Measurements from ENCODE around the gene FZR1.

FZR1 gene

DNA sequence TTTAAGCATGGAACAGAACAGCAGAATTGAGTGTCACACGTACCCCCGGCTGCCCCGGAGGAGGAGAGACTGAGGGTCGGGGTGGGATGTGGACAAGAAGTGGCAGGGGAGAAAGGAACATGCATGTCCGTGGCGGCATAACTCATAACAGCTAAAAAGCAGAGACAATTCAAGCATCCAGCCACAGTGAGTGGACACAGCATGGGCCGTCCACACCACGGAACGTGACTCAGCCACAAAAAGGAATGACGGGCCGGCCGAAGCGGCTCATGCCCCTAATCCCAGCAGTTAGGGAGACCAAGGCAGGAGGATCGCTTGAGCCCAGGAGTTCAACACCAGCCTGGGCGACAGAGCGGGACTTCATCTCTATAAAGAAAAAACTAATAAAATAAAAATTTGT, 13.2 kb upstream of the FZR1 start:
- DNase-seq (ENCODE audit: low spot score): no peak
- H3K27ac ChIP-seq: 0 out of 2 replicates have a peak overlapping the region, but pooled peaks have one; percentile 2
- CTCF ChIA-PET: no interaction called here
- POLR2A ChIA-PET (ENCODE audit: low non-redundant PET): no interaction called here
- TF ChIP-seq, protein P1, sequence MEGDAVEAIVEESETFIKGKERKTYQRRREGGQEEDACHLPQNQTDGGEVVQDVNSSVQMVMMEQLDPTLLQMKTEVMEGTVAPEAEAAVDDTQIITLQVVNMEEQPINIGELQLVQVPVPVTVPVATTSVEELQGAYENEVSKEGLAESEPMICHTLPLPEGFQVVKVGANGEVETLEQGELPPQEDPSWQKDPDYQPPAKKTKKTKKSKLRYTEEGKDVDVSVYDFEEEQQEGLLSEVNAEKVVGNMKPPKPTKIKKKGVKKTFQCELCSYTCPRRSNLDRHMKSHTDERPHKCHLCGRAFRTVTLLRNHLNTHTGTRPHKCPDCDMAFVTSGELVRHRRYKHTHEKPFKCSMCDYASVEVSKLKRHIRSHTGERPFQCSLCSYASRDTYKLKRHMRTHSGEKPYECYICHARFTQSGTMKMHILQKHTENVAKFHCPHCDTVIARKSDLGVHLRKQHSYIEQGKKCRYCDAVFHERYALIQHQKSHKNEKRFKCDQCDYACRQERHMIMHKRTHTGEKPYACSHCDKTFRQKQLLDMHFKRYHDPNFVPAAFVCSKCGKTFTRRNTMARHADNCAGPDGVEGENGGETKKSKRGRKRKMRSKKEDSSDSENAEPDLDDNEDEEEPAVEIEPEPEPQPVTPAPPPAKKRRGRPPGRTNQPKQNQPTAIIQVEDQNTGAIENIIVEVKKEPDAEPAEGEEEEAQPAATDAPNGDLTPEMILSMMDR (conservative IDR thresholded peaks at IDR 0.05; ENCODE audit: low read depth): no peak

DNA sequence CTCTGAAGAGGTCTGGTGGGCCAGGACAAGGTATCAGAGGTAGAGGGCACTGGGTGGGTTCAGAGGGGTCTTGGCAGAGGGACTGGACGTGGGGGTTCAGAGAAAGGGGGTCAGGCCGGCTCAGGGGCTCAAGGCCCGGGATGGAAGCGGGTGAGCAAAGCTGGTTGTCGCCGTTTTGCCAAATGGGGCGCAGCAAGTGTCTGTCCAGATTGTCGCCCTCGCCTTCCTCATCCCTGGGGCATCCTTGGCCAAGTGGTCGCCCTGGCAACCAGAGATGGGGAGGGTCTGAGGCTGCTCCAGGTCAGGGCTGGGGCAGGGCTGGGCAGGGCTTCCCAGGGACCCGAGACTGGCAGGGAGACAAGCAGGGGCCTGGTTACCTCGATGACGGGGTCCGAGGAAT, 12.5 kb upstream of the FZR1 start:
- 0 out of 2 replicates have a peak overlapping the region, but pooled peaks have one; percentile 2 for H3K27ac ChIP-seq
- TF ChIP-seq, protein P1 (conservative IDR thresholded peaks at IDR 0.05; ENCODE audit: low read depth): no peak
- ChIA-PET CTCF (interaction anchor here (0.6 kb wide), 1 partner anchor 65 kb away, joined by 3 read pairs; no protein-coding TSS in a partner anchor), POLR2A (ENCODE audit: low non-redundant PET) (no interaction called here)
- DNase-seq (ENCODE audit: low spot score): no peak

DNA sequence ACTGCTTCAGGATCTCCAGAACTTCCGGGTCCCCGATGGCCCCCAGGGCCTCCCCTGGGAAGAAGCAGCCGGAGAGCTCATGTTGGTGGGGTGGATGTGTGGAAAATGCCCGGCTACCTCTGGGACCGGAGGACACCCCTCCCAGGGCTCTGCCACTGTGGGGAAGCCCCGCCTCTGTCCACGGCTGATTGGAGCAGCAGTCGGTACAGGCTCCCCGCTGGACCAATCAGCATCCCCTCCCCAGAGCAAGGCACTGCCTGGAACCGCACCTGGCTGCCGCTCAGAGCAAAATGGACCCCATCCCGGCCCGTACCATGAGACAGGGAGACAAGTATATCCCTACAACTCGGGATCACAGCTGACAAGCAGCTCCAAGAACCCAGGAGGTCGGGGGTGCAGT, 12.1 kb upstream of the FZR1 start:
- no peak overlapping the region for H3K27ac ChIP-seq
- TF ChIP-seq, protein P1 (conservative IDR thresholded peaks at IDR 0.05; ENCODE audit: low read depth): no peak
- peak; percentile 59 for DNase-seq (ENCODE audit: low spot score)
- ChIA-PET CTCF (interaction anchor here (0.6 kb wide), 1 partner anchor 65 kb away, joined by 3 read pairs; no protein-coding TSS in a partner anchor), POLR2A (ENCODE audit: low non-redundant PET) (no interaction called here)

DNA sequence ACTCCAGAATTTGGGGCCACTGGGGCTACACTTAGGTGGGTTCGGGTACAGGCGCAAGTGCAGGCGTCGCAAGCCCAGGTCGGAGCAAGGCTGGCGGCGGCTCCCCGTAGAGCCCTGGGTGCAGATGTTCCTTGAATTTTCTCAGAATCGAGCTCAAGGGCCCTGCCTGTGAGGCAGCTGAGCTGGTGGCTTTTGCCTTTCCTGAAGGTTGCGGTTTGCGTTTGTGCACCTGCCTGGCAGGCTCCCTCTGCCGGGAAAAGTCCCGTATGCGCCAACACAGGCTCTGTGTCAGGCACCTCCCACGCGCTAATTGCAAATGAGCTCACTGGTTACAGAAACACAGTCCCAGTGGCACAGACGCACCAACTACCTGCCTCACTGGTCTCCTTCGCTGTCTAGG, 11.6 kb upstream of the FZR1 start:
- H3K27ac ChIP-seq: no peak overlapping the region
- POLR2A ChIA-PET (ENCODE audit: low non-redundant PET): no interaction called here
- TF ChIP-seq, protein P1 (conservative IDR thresholded peaks at IDR 0.05; ENCODE audit: low read depth): no peak
- no peak for DNase-seq (ENCODE audit: low spot score)
- CTCF ChIA-PET: interaction anchor here (0.6 to 0.7 kb wide), 2 partner anchors 65 to 190 kb away, joined by 3 to 4 read pairs; no protein-coding TSS in a partner anchor

DNA sequence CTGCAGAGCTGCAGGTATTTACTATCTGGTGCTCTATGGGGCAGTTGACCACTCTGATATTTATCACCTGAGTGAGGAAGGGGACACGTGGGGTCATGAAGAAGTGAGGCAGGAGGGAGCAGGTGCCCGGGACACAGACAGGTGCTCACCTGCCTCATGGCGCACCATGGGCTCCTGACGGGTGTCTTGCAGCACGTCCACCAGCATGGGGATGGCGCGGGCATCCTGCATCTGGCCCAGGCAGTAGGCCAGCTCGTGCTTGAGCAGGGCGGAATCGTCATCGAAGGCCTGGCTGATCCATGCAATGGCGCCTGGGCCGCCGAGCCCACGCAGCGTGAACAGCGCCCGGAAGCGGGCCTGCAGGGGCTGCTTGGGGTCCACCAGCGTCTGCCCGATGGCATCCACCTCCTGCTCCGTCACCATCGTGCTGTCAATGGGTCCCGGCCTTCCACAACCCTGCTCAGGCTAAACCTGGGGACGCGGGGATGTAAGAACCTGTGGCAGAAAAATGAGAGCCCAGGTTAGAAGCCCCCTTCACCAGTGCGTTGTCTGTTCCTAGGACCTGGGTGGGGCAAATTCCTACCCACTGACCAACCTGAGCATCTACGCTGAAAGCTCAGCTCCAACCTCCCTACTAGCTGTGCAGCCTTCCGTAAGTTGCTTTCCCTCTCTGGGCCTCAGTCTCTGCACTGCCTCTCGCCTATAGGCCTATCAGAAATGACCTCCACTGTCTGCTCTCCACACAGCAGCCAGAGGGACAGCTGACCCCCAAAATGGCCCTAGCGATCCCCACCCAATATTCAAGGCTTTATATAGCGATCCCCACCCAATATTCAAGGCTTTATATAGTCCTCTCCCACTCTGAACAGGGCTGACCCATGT, 9.5 kb upstream of the FZR1 start:
- ChIA-PET CTCF (interaction anchor here (0.7 kb wide), 1 partner anchor 24 kb away, joined by 3 read pairs; no protein-coding TSS in a partner anchor), POLR2A (ENCODE audit: low non-redundant PET) (no interaction called here)
- H3K27ac ChIP-seq: no peak overlapping the region
- DNase-seq (ENCODE audit: low spot score): no peak
- TF ChIP-seq, protein P1 (conservative IDR thresholded peaks at IDR 0.05; ENCODE audit: low read depth): no peak

DNA sequence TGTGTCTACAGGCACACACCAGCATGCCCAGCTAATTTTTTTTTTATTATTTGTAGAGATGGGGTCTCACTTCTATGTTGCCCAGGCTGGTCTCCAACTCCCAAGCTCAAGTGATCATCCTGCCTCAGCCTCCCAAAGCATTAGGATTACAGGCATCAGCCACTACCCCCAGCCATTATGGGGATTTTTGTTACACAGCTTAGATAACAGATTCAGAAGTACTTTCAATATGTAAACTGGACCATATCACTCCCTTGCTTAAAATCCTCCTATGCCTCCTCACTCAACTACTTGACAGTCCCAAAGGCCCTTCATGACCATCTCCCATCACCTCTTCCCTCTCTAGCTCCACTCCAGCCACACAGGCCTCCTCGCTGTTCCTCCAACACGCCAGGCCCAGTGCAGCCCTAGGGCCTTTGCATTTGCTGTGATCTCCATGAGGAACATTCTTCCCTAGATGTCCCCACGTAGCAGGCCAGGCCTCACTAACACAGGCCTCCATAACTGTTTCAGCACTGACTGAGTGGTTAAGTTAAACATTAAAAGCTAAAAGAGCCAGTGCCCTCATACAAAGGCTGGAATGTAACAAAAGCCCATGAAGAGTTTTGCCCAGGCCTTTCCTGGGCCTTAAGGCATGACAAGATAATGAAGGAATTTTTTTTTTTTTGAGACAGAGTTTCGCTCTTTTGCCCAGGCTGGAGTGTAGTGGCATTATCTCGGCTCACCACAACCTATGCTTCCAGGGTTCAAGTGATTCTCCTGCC, 8.2 kb upstream of the FZR1 start:
- POLR2A ChIA-PET (ENCODE audit: low non-redundant PET): no interaction called here
- no peak overlapping the region for H3K27ac ChIP-seq
- TF ChIP-seq, protein P1 (conservative IDR thresholded peaks at IDR 0.05; ENCODE audit: low read depth): no peak
- CTCF ChIA-PET: interaction anchor here (0.7 kb wide), 1 partner anchor 23 kb away, joined by 5 read pairs; no protein-coding TSS in a partner anchor
- no peak for DNase-seq (ENCODE audit: low spot score)

Data from RWPE1 (cell line).